CD14-positive monocyte (primary cell): Measurements from ENCODE around the gene NR1I3. TPM values are rescaled to one million over a fixed set of nuclear protein-coding genes. Genes with fewer than 3 reads are reported as not detected.
A peak's percentile ranks its signal among the peaks of the same experiment; 100 is the strongest.
"Not testable (repeated sequence)": the region's sequence is repeated elsewhere in the genome, so short reads cannot be mapped to it uniquely, and the experiment has no call there.

Source experiments
- DNase-seq, 3 donors: peaks; one replicate each; pipeline ENCODE4 v3.0.0-alpha.2; 2011 to 2022
- H2AFZ ChIP-seq: 2 replicates; pipeline ENCODE4 v1.6.0; 2012; ENCODE audit warnings: mild to moderate bottlenecking, low read depth, low read length, inconsistent platforms; ENCODE audit not compliant: insufficient read depth, poor library complexity, severe bottlenecking
- H3K27ac ChIP-seq, 2 donors: 1 replicate in 1 of 2; 2 replicates in 1 of 2; pipeline ENCODE4 v1.5.1; 2012 to 2013; ENCODE audit warnings: low read length in 2 of 2, control low read depth in 1 of 2, inconsistent platforms in 1 of 2, low read depth in 1 of 2, mild to moderate bottlenecking in 1 of 2
- H3K27me3 ChIP-seq, 2 donors: one replicate each; pipeline versions ENCODE4 v1.6.0 to v1.6.1; 2011 to 2013; ENCODE audit warnings: low read length in 2 of 2; ENCODE audit not compliant: control insufficient read depth in 2 of 2, insufficient read depth in 2 of 2
- H3K36me3 ChIP-seq, 2 donors: replicated peaks in 1 of 2; 1 replicate in 1 of 2; 2 replicates in 1 of 2; pipeline versions ENCODE4 v1.5.1 to v1.6.1; 2012 to 2013; ENCODE audit warnings: low read length in 2 of 2, control low read depth in 1 of 2, inconsistent platforms in 1 of 2, mild to moderate bottlenecking in 1 of 2; ENCODE audit not compliant: insufficient read depth in 2 of 2, control insufficient read depth in 1 of 2
- H3K4me1 ChIP-seq, 2 donors: 1 replicate in 1 of 2; 2 replicates in 1 of 2; pipeline versions ENCODE4 v1.5.1 to v1.6.1; 2012 to 2013; ENCODE audit warnings: low read length in 2 of 2, control low read depth in 1 of 2, inconsistent platforms in 1 of 2, mild to moderate bottlenecking in 1 of 2, moderate library complexity in 1 of 2; ENCODE audit not compliant: insufficient read depth in 2 of 2, control insufficient read depth in 1 of 2
- H3K4me2 ChIP-seq: replicated peaks from 2 replicates; pipeline ENCODE3; 2012; ENCODE audit warnings: low read length, moderate library complexity, mild to moderate bottlenecking; ENCODE audit not compliant: poor library complexity, severe bottlenecking; ENCODE audit errors: extremely low read depth
- H3K4me3 ChIP-seq, 3 experiments: fragments of 200-600 bp in 1 of 3; sonication (generic) in 1 of 3; replicated peaks in 1 of 3; 1 replicate in 2 of 3; 2 replicates in 1 of 3; pipeline ENCODE4 v1.5.1; 2011 to 2013; ENCODE audit warnings: low read length in 3 of 3, mild to moderate bottlenecking in 3 of 3, control low read depth in 2 of 3, low read depth in 2 of 3, inconsistent platforms in 1 of 3, moderate library complexity in 1 of 3
- H3K79me2 ChIP-seq: 2 replicates; pipeline ENCODE4 v1.6.0; 2012; ENCODE audit warnings: mild to moderate bottlenecking, control low read depth, inconsistent platforms, low read length, moderate library complexity; ENCODE audit not compliant: insufficient read depth
- H3K9ac ChIP-seq: 2 replicates; pipeline ENCODE4 v1.6.0; 2017; ENCODE audit warnings: low read length, mild to moderate bottlenecking; ENCODE audit not compliant: insufficient read depth, poor library complexity, severe bottlenecking
- H3K9me3 ChIP-seq, 2 donors: replicated peaks in 1 of 2; 1 replicate in 1 of 2; 2 replicates in 1 of 2; pipeline versions ENCODE4 v1.5.1 to v1.6.1; 2012 to 2013; ENCODE audit warnings: low read length in 2 of 2, control low read depth in 1 of 2; ENCODE audit not compliant: control insufficient read depth in 1 of 2, insufficient read depth in 1 of 2
- H4K20me1 ChIP-seq: 2 replicates; pipeline ENCODE4 v1.6.0; 2012; ENCODE audit warnings: mild to moderate bottlenecking, low read length, control low read depth, moderate library complexity; ENCODE audit not compliant: insufficient read depth
- H3K27ac Mint-ChIP-seq, 7 donors: one replicate each; pipeline ENCODE4 v1.8.0; 2020; ENCODE audit warnings: mild to moderate bottlenecking in 7 of 7, mixed read lengths in 7 of 7, moderate library complexity in 6 of 7, inconsistent platforms in 2 of 7
- H3K27me3 Mint-ChIP-seq, 3 donors: one replicate each; pipeline ENCODE4 v1.8.0; 2021 to 2022; ENCODE audit warnings: low read depth in 3 of 3, mild to moderate bottlenecking in 3 of 3, mixed read lengths in 3 of 3, moderate library complexity in 3 of 3, inconsistent platforms in 1 of 3
- H3K36me3 Mint-ChIP-seq, 2 donors: one replicate each; pipeline ENCODE4 v1.8.0; 2020; ENCODE audit warnings: mixed read lengths in 2 of 2, inconsistent platforms in 1 of 2, mild to moderate bottlenecking in 1 of 2
- H3K4me1 Mint-ChIP-seq: one replicate; pipeline ENCODE4 v1.8.0; 2020; ENCODE audit warnings: mild to moderate bottlenecking, mixed read lengths
- H3K4me3 Mint-ChIP-seq, 2 donors: one replicate each; pipeline ENCODE4 v1.8.0; 2020; ENCODE audit warnings: mild to moderate bottlenecking in 2 of 2, mixed read lengths in 2 of 2, moderate library complexity in 1 of 2
- H3K9me3 Mint-ChIP-seq, 7 donors: one replicate each; pipeline ENCODE4 v1.8.0; 2020 to 2022; ENCODE audit warnings: mixed read lengths in 7 of 7, mild to moderate bottlenecking in 6 of 7, moderate library complexity in 6 of 7, inconsistent platforms in 2 of 7
- WGBS: methylation state at CpG from one replicate; pipeline ENCODE4 v1.1.5; 2013; ENCODE audit warnings: missing lambda C conversion rate; ENCODE audit not compliant: insufficient coverage; 5-methylcytosine and 5-hydroxymethylcytosine counted together
- intact Hi-C, 2 donors: fragments of 100-400 bp; cut with micrococcal nuclease; formaldehyde crosslinking; loops; one replicate each; pipeline versions ENCODE4 v1.15.0 to v1.15.1; 2023
- polyA plus RNA-seq, 3 donors: library from polyadenylated mRNA; depleted of rRNA in 1 of 3; unstranded in 2 of 3; stranded (reverse) in 1 of 3; fragments of 300-500 nt in 2 of 3; fragments of >200 nt in 1 of 3; fragmentation: Illumina TruSeq in 2 of 3; gene quantifications; 1 replicate in 2 of 3; 2 replicates in 1 of 3; pipeline ENCODE4 v1.2.3, GENCODE V29; 2012 to 2021
- TF ChIP-seq, protein P1 (sequence below): fragments of 200-600 bp; IDR thresholded peaks from one replicate; pipeline ENCODE4 v1.8.0; 2022; ENCODE audit warnings: antibody characterized with exemption, mild to moderate bottlenecking

NR1I3 gene
- polyA plus RNA-seq, 3 donors = not detected

GRCh38 chr1:161225534-161226319, 12.3 kb downstream of the NR1I3 start, which contains the start of gene TOMM40L:
TSS of gene TOMM40L (plus strand) at chr1:161226060. CDS start at chr1:161226490, 430 bp downstream.
- Histone ChIP-seq H3K79me2 (peaks cover 9% of the 10 kb centered on the region), H3K9me3 (no peaks in the 10 kb centered on the region), H3K9ac (no peak within 1 kb of the TSS), H2AFZ (peak within 1 kb of the TSS; percentile 37), H3K36me3 (peaks cover 24 to 54% of the 10 kb centered on the region in 2 donors), H4K20me1 (peaks cover 32% of the 10 kb centered on the region), H3K4me1 (peaks cover 32 to 45% of the 10 kb centered on the region in 2 donors), H3K4me2 (peak within 1 kb of the TSS; percentile 83), H3K4me3 (peak within 1 kb of the TSS; percentile 50 to 79 (median 63)), H3K27ac (peak within 1 kb of the TSS; percentile 57 to 77), H3K27me3 (no peaks in the 10 kb centered on the region)
- TF ChIP-seq, protein P1, sequence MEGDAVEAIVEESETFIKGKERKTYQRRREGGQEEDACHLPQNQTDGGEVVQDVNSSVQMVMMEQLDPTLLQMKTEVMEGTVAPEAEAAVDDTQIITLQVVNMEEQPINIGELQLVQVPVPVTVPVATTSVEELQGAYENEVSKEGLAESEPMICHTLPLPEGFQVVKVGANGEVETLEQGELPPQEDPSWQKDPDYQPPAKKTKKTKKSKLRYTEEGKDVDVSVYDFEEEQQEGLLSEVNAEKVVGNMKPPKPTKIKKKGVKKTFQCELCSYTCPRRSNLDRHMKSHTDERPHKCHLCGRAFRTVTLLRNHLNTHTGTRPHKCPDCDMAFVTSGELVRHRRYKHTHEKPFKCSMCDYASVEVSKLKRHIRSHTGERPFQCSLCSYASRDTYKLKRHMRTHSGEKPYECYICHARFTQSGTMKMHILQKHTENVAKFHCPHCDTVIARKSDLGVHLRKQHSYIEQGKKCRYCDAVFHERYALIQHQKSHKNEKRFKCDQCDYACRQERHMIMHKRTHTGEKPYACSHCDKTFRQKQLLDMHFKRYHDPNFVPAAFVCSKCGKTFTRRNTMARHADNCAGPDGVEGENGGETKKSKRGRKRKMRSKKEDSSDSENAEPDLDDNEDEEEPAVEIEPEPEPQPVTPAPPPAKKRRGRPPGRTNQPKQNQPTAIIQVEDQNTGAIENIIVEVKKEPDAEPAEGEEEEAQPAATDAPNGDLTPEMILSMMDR = peak; percentile 59
- Mint-ChIP-seq H3K27ac (peak within 1 kb of the TSS; percentile 88 to 99 (median 97)), H3K4me1 (peaks cover 62% of the 10 kb centered on the region), H3K9me3 (peaks cover 0 to 2% (median 0%) of the 10 kb centered on the region in 7 donors), H3K27me3 (peaks cover 0 to 5% (median 1%) of the 10 kb centered on the region in 3 donors), H3K36me3 (peaks cover 49 to 55% of the 10 kb centered on the region in 2 donors), H3K4me3 (peak within 1 kb of the TSS; percentile 95 to 98)
- DNase-seq = peak; percentile 98 to 99 (median 99)
- WGBS = 1% methylated on average over 11 of the region's 16 CpGs
- intact Hi-C loops = loop anchor here in 1 of 2 donors (1.0 to 5.0 kb wide), 3 partner anchors 16 to 157 kb away; partner anchors contain the start of gene SDHC

GRCh38 chr1:161225178-161225533, 12.8 kb downstream of the NR1I3 start:
- H3K4me2 ChIP-seq = peak overlapping the region; percentile 56
- Mint-ChIP-seq H3K9me3 (peaks cover 0 to 2% (median 0%) of the 10 kb centered on the region in 7 donors), H3K4me3 (peak overlapping the region; percentile 49 to 76), H3K36me3 (peaks cover 48 to 55% of the 10 kb centered on the region in 2 donors), H3K27ac (peak overlapping the region; percentile 88 to 99 (median 96)), H3K27me3 (peaks cover 0 to 5% (median 1%) of the 10 kb centered on the region in 3 donors), H3K4me1 (peaks cover 64% of the 10 kb centered on the region)
- WGBS = no CpG with 5 or more reads among the region's 7 CpGs
- peaks cover 20 to 54% of the 10 kb centered on the region in 2 donors for H3K36me3 ChIP-seq
- peak overlapping the region in 1 of 3 experiments; percentile 47 for H3K4me3 ChIP-seq
- peaks cover 38% of the 10 kb centered on the region for H4K20me1 ChIP-seq
- H3K79me2 ChIP-seq = peaks cover 9% of the 10 kb centered on the region
- no peak for DNase-seq
- intact Hi-C loops = loop anchor here in 1 of 2 donors (1.0 to 5.0 kb wide), 3 partner anchors 16 to 157 kb away; partner anchors contain the start of gene SDHC
- no peak overlapping the region for H2AFZ ChIP-seq
- no peaks in the 10 kb centered on the region for H3K27me3 ChIP-seq
- TF ChIP-seq, protein P1 = no peak
- H3K9me3 ChIP-seq = no peaks in the 10 kb centered on the region
- H3K4me1 ChIP-seq = peaks cover 32 to 45% of the 10 kb centered on the region in 2 donors
- H3K9ac ChIP-seq = no peak overlapping the region
- peak overlapping the region; percentile 57 to 77 for H3K27ac ChIP-seq

DNA sequence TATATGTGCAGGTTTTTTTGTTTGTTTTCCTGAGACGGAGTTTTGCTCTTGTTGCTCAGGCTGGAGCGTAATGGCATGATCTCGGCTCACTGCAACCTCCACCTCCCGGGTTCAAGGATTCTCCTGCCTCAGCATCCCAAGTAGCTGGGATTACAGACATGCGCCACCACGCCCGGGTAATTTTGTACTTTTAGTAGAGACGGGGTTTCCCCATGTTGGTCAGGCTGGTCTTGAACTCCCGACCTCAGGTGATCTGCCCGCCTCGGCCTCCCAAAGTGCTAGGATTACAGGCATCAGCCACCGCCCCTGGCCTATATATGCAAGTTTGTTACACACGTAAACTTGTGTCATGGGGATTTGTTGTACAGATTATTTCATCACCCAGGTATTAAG, 13.3 kb downstream of the NR1I3 start:
- Mint-ChIP-seq H3K4me1 (peaks cover 68% of the 10 kb centered on the region), H3K36me3 (peaks cover 49 to 55% of the 10 kb centered on the region in 2 donors), H3K27ac (peak overlapping the region; percentile 88 to 99 (median 96))
- H3K9ac ChIP-seq, H2AFZ ChIP-seq, H3K4me3 Mint-ChIP-seq, H3K27me3 Mint-ChIP-seq, H3K9me3 Mint-ChIP-seq, H3K27me3 ChIP-seq, DNase-seq, H3K4me3 ChIP-seq, H3K9me3 ChIP-seq, H3K4me2 ChIP-seq: not testable (repeated sequence)
- peak overlapping the region; percentile 57 to 77 for H3K27ac ChIP-seq
- H3K79me2 ChIP-seq = peaks cover 14% of the 10 kb centered on the region
- intact Hi-C loops = loop anchor here in 1 of 2 donors (1.0 to 5.0 kb wide), 3 partner anchors 15 to 158 kb away; partner anchors contain the start of gene SDHC
- H3K36me3 ChIP-seq = peaks cover 20 to 54% of the 10 kb centered on the region in 2 donors
- peaks cover 32 to 45% of the 10 kb centered on the region in 2 donors for H3K4me1 ChIP-seq
- H4K20me1 ChIP-seq = peaks cover 43% of the 10 kb centered on the region
- whole genome bisulfite sequencing = 87% methylated on average over 3 of the region's 13 CpGs
